DOHH2 (cell line): Measurements from ENCODE around the gene SMARCD2.

Experiments used
- H3F3A ChIP-seq: fragments of 200-600 bp; sonication (generic), shearing (Covaris generic); 2 replicates; pipeline ENCODE4 v1.6.0; 2016; ENCODE audit warnings: antibody characterized with exemption, mild to moderate bottlenecking; ENCODE audit not compliant: control insufficient read depth, insufficient read depth
- H3K27ac ChIP-seq: fragments of 200-600 bp; sonication (generic); 2 replicates; pipeline ENCODE4 v1.5.1; 2014; ENCODE audit warnings: low read depth, mild to moderate bottlenecking, low read length, moderate library complexity
- H3K27me3 ChIP-seq: fragments of 200-600 bp; sonication (generic); 2 replicates; pipeline ENCODE4 v1.6.1; 2014; ENCODE audit warnings: mild to moderate bottlenecking, low read length, mixed read lengths; ENCODE audit not compliant: control insufficient read depth
- H3K36me3 ChIP-seq: fragments of 200-600 bp; sonication (generic); 2 replicates; pipeline ENCODE4 v1.6.1; 2014; ENCODE audit warnings: mild to moderate bottlenecking, low read length, moderate library complexity, mixed read lengths; ENCODE audit not compliant: control insufficient read depth
- H3K4me1 ChIP-seq: fragments of 200-600 bp; sonication (generic); 2 replicates; pipeline ENCODE4 v1.6.1; 2014; ENCODE audit warnings: mild to moderate bottlenecking, low read length, mixed read lengths; ENCODE audit not compliant: control insufficient read depth
- H3K4me2 ChIP-seq: fragments of 200-600 bp; sonication (generic); 2 replicates; pipeline ENCODE4 v1.6.0; 2014; ENCODE audit warnings: mild to moderate bottlenecking, low read length, moderate library complexity
- H3K4me3 ChIP-seq: fragments of 200-600 bp; sonication (generic); 2 replicates; pipeline ENCODE4 v1.5.1; 2014; ENCODE audit warnings: mild to moderate bottlenecking, low read length, mixed read lengths
- H3K79me2 ChIP-seq: fragments of 200-600 bp; sonication (generic); 2 replicates; pipeline ENCODE4 v1.6.1; 2014; ENCODE audit warnings: mild to moderate bottlenecking, low read length, mixed read lengths; ENCODE audit not compliant: control insufficient read depth
- H3K9me2 ChIP-seq: fragments of 200-600 bp; sonication (generic); replicated peaks from 2 replicates; pipeline ENCODE4 v1.6.1; 2014; ENCODE audit warnings: mild to moderate bottlenecking, low read length, mixed read lengths; ENCODE audit not compliant: control insufficient read depth
- H3K9me3 ChIP-seq: fragments of 200-600 bp; sonication (generic); 2 replicates; pipeline ENCODE4 v1.6.1; 2014; ENCODE audit warnings: antibody characterized with exemption, low read length, mixed read lengths; ENCODE audit not compliant: control insufficient read depth, insufficient read depth
- H4K20me1 ChIP-seq: fragments of 200-600 bp; sonication (generic); 2 replicates; pipeline ENCODE4 v1.6.0; 2014; ENCODE audit warnings: low read depth, mild to moderate bottlenecking, antibody characterized with exemption, low read length, moderate library complexity; ENCODE audit not compliant: control insufficient read depth, insufficient read depth
- CTCF ChIP-seq: fragments of 200-600 bp; sonication (generic); IDR thresholded peaks from one replicate; pipeline ENCODE4 v1.5.1; 2014; ENCODE audit warnings: antibody characterized with exemption, mild to moderate bottlenecking, low read depth, low read length; ENCODE audit not compliant: poor library complexity, severe bottlenecking
- EZH2phosphoT487 ChIP-seq: fragments of 200-600 bp; sonication (generic); IDR thresholded peaks from 2 replicates; pipeline ENCODE4 v1.6.1; 2017; ENCODE audit warnings: borderline replicate concordance, mild to moderate bottlenecking, antibody characterized with exemption, low read length, moderate library complexity, mixed read lengths

SMARCD2 gene

DNA sequence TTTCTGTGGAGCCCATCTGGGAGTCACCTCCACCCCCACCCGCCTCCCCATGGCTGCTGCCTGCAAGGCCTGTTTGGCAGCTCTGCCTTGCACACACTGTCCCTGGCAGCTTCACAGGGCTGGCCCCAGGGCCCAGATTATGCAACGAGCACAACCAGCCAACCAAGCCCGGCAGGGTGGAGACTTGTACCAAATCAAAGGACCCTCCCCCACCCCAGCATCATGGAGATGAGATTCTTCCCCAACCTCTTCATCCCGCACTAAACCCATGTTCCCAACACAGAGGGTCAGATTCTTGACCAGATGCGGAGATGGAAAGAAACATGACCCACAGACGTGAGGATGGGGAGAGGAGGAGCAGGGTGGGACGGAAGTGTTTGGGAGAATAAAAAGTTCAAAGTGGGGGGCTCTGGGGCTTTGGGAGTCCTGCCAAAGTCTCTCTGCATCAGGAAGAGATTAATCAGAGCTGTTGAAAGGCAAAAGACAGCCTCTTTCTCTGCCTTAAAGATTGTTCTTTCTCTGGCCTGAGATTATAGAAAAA, 3.8 kb downstream of the SMARCD2 start:
- Histone ChIP-seq H3K4me2 (peak overlapping the region; percentile 98), H3K9me2 (no peaks in the 10 kb centered on the region), H3K27me3 (no peaks in the 10 kb centered on the region), H3K79me2 (peaks cover 64% of the 10 kb centered on the region), H3K36me3 (peaks cover 66% of the 10 kb centered on the region), H3K4me3 (peak overlapping the region; percentile 87; the same call in 1 of the 2 replicates), H3F3A (peaks cover 15% of the 10 kb centered on the region), H4K20me1 (no peaks in the 10 kb centered on the region; the same call in 1 of the 2 replicates), H3K9me3 (no peaks in the 10 kb centered on the region), H3K27ac (peak overlapping the region; percentile 50), H3K4me1 (peaks cover 45% of the 10 kb centered on the region)
- TF ChIP-seq EZH2phosphoT487 (no peak), CTCF (no peak)

- H3K4me3 ChIP-seq = no peak overlapping the region
- no peaks in the 10 kb centered on the region for H3K9me2 ChIP-seq
- no peak overlapping the region for H3K4me2 ChIP-seq
- H3K27me3 ChIP-seq = no peaks in the 10 kb centered on the region
- no peak overlapping the region for H3K27ac ChIP-seq
- peaks cover 71% of the 10 kb centered on the region for H3K36me3 ChIP-seq
- H3K4me1 ChIP-seq = peaks cover 43% of the 10 kb centered on the region
- H3F3A ChIP-seq = peaks cover 13% of the 10 kb centered on the region
- no peaks in the 10 kb centered on the region; the same call in 1 of the 2 replicates for H4K20me1 ChIP-seq
- H3K79me2 ChIP-seq = peaks cover 64% of the 10 kb centered on the region
- H3K9me3 ChIP-seq = no peaks in the 10 kb centered on the region
- TF ChIP-seq CTCF (no peak), EZH2phosphoT487 (no peak)
Observed at GRCh38 chr17:63837962-63838600, 4.4 kb downstream of the SMARCD2 start.

DNA sequence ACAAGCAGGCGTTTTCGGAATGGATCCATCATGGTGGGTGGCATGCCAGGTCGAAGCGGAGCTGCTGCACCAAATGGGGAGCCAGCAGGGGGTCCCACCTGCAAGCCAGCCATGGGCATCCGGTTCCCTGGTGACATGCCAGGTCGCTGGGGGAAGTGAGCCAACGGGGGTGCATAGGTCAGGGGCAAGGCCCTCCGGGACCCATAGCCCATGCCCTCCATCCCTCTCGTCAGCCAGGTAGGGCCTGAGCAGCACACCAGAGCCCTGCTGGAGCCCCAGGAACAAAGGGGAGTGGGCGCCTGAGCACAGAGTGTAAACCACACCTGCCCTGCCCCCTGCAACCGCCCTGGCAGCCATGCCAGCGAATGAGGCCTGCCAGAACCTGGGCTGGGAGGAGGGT, 5.0 kb downstream of the SMARCD2 start:
- TF ChIP-seq CTCF (no peak), EZH2phosphoT487 (no peak)
- H3K79me2 ChIP-seq = peaks cover 64% of the 10 kb centered on the region

More for the DNA sequence above, 5.0 kb downstream of the SMARCD2 start:
- no peaks in the 10 kb centered on the region for H3K9me2 ChIP-seq
- H3K4me3 ChIP-seq = no peak overlapping the region
- H3K36me3 ChIP-seq = peaks cover 77% of the 10 kb centered on the region
- no peaks in the 10 kb centered on the region for H3K27me3 ChIP-seq
- H4K20me1 ChIP-seq = no peaks in the 10 kb centered on the region; the same call in 1 of the 2 replicates
- H3K9me3 ChIP-seq = no peaks in the 10 kb centered on the region
- H3K4me2 ChIP-seq = no peak overlapping the region
- no peak overlapping the region for H3K27ac ChIP-seq
- peaks cover 15% of the 10 kb centered on the region for H3F3A ChIP-seq
- H3K4me1 ChIP-seq = peaks cover 43% of the 10 kb centered on the region
